GM10266 (cell line): Measurements from ENCODE around the gene CHRM5.

ENCODE experiments used
- DNase-seq: peaks from one replicate; pipeline ENCODE4 v3.0.0; 2012; ENCODE audit errors: extremely low spot score
- TF ChIP-seq, protein P1 (sequence below): IDR thresholded peaks from 2 replicates; pipeline ENCODE4 v1.5.1; 2012; ENCODE audit warnings: mild to moderate bottlenecking, low read depth; ENCODE audit not compliant: control insufficient read depth, insufficient read depth; ENCODE audit errors: missing control alignments

The CHRM5 gene

GRCh38 chr15:34070003-34070402 lies 101.7 kb downstream of the CHRM5 start:
- DNase-seq, result no peak
- TF ChIP-seq, protein P1, sequence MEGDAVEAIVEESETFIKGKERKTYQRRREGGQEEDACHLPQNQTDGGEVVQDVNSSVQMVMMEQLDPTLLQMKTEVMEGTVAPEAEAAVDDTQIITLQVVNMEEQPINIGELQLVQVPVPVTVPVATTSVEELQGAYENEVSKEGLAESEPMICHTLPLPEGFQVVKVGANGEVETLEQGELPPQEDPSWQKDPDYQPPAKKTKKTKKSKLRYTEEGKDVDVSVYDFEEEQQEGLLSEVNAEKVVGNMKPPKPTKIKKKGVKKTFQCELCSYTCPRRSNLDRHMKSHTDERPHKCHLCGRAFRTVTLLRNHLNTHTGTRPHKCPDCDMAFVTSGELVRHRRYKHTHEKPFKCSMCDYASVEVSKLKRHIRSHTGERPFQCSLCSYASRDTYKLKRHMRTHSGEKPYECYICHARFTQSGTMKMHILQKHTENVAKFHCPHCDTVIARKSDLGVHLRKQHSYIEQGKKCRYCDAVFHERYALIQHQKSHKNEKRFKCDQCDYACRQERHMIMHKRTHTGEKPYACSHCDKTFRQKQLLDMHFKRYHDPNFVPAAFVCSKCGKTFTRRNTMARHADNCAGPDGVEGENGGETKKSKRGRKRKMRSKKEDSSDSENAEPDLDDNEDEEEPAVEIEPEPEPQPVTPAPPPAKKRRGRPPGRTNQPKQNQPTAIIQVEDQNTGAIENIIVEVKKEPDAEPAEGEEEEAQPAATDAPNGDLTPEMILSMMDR, result no peak

DNA sequence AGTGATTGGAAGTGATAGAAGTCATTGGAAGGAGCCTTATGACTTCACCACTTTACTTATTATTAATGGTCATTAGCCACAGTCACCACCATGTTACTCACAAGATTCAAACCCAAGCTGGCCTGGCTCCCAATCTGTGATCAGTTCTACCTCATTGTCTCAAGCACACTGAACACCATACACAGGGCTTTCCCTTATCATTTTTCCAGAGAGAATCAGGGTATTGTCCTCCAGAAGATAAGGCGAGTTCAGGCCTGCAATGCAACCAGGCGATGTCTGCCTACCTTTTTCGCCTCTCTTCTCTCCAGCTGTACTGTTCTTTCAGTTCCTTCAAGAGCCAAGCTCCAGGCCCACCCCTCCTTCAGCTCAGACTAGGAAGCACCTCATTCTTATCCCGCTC lies 108.5 kb downstream of the CHRM5 start:
- TF ChIP-seq, protein P1, result no peak
- no peak for DNase-seq

DNA sequence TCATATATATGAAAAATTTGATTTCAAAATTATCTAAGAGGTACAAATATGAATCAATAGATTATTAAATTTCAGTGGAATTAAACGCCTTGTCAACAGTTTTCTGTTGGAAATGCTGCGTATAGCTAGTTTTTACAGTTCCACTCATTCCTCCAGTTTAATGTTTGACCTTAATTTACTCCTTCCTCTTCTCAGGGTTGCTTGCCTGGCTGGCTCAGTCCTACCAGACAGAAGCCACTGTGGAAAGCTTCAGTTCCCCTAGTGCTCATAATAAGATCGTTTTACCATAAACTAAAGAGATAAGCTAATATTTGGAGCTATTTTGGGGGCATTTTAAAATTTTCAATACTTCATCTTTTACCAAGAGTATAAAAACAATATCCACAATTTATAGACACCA lies 110.6 kb downstream of the CHRM5 start:
- no peak for DNase-seq

GRCh38 chr15:34079904-34080303 lies 111.6 kb downstream of the CHRM5 start:
- TF ChIP-seq, protein P1, result no peak
- DNase-seq, result no peak

More for the DNA sequence above, 110.6 kb downstream of the CHRM5 start:
- TF ChIP-seq, protein P1, result no peak

- DNase-seq, result no peak
- TF ChIP-seq, protein P1, result no peak
Observed at GRCh38 chr15:34084086-34084485, 115.8 kb downstream of the CHRM5 start.

DNA sequence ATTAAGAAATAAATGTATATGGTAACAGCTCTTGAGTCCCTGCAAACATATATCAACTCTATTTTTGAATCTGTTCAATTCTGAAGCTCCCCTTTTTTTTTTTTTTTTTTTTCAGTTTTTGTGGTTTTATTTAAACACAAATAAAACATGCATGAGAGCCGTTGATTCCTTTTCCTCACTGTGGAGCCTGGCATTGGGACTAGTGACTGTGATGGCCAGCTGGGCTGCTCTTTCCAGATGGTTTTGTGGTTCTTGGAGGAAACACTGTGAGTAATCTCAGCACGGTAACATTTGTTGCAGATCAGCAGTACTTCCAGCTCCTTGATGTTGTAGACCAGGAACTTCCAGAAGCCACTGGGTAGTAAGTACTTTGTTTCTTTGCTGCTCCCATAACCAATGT lies 117.4 kb downstream of the CHRM5 start:
- no peak for DNase-seq
- TF ChIP-seq, protein P1, result no peak

DNA sequence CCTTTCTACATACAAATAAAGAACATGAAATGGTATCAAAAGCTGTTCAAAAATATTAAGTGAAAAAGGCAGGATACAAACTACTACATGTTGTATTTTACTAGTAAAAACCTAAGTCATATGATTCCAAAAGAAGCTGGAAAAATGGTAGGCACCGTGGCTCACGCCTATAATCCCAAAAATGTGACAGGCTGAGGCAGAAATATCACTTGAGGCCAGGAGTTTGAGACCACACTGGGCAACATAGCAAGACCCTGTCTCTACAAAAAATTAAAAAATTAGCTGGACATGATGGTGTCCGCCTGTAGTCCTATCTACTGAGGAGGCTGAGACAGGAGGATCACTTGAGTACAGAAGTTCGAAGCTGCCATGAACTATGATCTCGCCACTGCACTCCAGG lies 131.6 kb downstream of the CHRM5 start:
- DNase-seq, result no peak
- TF ChIP-seq, protein P1, result no peak
